SK-N-SH (cell line): Measurements from ENCODE around the gene SIGLEC15.

ENCODE experiments used
- EZH2phosphoT487 ChIP-seq: fragments of 200-600 bp; sonication (generic); IDR thresholded peaks from 2 replicates; pipeline ENCODE4 v1.6.1; 2017; ENCODE audit warnings: low read depth, mixed run types, mild to moderate bottlenecking, antibody characterized with exemption, moderate library complexity, borderline replicate concordance
- RCOR1 ChIP-seq: fragments of 150-350 bp; IDR thresholded peaks from 2 replicates; pipeline ENCODE4 v1.6.1; 2017; ENCODE audit warnings: antibody characterized with exemption, low read length
- TF ChIP-seq, protein P1 (sequence below): fragments of 200-600 bp; sonication (generic); IDR thresholded peaks from 2 replicates; pipeline ENCODE4 v1.6.1; 2017; ENCODE audit warnings: antibody characterized with exemption, mild to moderate bottlenecking, moderate library complexity

DNA sequence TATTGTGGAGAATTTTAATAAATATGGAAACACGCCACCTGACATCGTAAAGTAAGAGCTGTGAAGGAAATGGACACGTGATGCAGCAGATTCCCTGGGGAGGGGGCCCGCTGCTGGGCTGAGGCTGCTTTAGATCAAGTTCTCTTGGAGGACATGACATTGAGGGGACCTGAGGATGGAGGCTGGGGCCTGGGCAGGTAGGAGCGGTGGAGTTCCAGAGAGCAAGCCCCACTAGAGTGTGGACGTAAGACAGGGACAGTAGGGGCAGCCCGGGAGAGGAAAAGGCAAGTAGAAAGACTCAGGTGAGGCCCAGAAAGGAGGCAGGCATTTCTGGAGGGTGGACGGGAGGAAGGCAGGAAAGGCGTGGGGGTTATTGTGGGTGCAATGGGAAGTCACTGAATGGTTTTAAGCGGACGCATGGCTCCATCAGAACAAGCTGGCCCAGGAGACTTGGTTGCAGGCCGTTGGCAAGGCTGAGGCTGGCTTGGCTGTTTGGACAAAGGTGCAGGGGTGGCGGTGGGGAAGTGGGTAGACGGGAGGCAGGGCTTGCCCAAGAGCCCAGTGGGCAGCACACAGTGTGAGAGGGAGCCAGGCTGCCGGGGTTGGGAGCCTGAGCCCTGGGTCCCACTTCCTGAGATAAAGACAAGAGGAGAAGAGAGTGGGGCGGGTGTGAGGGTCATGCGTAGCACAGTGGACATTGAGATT is 15.7 kb downstream of the SIGLEC15 start:
- TF ChIP-seq, protein P1, sequence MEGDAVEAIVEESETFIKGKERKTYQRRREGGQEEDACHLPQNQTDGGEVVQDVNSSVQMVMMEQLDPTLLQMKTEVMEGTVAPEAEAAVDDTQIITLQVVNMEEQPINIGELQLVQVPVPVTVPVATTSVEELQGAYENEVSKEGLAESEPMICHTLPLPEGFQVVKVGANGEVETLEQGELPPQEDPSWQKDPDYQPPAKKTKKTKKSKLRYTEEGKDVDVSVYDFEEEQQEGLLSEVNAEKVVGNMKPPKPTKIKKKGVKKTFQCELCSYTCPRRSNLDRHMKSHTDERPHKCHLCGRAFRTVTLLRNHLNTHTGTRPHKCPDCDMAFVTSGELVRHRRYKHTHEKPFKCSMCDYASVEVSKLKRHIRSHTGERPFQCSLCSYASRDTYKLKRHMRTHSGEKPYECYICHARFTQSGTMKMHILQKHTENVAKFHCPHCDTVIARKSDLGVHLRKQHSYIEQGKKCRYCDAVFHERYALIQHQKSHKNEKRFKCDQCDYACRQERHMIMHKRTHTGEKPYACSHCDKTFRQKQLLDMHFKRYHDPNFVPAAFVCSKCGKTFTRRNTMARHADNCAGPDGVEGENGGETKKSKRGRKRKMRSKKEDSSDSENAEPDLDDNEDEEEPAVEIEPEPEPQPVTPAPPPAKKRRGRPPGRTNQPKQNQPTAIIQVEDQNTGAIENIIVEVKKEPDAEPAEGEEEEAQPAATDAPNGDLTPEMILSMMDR = no peak
- TF ChIP-seq EZH2phosphoT487 (no peak), RCOR1 (no peak)
